ENCODE results near the gene NUP85.

NUP85 gene

DNA sequence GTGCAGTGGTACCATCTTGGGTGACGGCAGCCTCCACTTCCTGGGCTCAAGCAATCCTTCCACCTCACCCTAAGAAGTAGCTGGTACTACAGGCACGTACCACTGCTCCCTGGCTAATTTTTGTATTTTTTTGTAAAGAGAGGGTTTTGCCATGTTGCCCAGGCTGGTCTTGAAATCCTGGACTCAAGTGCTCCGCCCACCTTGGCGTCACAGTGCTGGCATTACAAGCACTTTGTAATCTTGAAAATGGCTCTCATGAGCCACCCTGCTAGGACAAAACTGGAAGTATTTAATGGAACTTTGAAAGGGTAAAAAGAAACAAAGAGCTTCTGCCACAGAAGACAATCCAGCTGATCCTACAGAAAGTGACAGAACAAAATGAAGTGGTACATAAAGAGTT is 32.0 kb upstream of the NUP85 start:
- TF ChIP-seq, protein P1, sequence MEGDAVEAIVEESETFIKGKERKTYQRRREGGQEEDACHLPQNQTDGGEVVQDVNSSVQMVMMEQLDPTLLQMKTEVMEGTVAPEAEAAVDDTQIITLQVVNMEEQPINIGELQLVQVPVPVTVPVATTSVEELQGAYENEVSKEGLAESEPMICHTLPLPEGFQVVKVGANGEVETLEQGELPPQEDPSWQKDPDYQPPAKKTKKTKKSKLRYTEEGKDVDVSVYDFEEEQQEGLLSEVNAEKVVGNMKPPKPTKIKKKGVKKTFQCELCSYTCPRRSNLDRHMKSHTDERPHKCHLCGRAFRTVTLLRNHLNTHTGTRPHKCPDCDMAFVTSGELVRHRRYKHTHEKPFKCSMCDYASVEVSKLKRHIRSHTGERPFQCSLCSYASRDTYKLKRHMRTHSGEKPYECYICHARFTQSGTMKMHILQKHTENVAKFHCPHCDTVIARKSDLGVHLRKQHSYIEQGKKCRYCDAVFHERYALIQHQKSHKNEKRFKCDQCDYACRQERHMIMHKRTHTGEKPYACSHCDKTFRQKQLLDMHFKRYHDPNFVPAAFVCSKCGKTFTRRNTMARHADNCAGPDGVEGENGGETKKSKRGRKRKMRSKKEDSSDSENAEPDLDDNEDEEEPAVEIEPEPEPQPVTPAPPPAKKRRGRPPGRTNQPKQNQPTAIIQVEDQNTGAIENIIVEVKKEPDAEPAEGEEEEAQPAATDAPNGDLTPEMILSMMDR (IDR thresholded peaks at IDR 0.05; ENCODE audit: low read depth, low read length) = no peak

DNA sequence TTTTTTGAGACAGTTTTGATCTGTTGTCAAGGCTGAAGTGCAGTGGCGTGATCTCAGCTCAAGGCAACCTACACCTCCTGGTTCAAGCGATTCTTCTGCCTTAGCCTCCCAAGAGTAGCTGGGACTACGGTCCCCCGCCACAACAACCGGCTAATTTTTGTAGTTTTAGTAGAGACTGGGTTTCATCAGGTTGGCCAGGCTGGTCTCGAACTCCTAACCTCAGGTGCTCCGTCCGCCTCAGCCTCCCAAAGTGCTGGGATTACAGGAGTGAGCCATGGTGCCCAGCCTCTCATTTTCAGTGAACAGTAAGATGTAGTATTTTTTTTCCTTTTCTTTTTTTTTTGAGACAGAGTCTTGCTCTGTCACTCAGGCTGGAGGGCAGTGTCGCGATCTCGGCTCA is 30.5 kb upstream of the NUP85 start:
- no peak for DNase-seq (ENCODE audit: extremely low read depth, low read depth)
- TF ChIP-seq, protein P1 (IDR thresholded peaks at IDR 0.05; ENCODE audit: low read depth, low read length) = no peak

More for the DNA sequence above, 32.0 kb upstream of the NUP85 start:
- DNase-seq (ENCODE audit: extremely low read depth, low read depth) = no peak

DNA sequence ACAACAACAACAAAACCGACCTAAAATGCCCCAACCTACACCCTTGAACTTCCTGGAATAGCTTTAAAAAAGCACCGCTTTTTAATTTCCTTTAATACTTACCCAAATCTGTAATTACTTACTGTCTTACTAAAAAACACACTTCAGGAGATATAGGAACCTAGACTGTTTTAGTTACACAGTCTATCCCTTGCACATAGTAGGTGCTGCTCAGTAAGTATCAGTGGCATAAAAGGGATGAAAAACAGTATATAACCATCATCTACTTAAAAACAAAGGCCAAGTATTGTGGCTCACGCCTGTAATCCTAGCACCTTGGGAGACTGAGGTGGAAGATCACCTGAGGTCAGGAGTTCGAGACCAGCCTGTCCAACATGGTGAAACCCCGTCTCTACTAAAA is 28.9 kb upstream of the NUP85 start:
- no peak for DNase-seq (ENCODE audit: extremely low read depth, low read depth)
- TF ChIP-seq, protein P1 (IDR thresholded peaks at IDR 0.05; ENCODE audit: low read depth, low read length) = no peak

DNA sequence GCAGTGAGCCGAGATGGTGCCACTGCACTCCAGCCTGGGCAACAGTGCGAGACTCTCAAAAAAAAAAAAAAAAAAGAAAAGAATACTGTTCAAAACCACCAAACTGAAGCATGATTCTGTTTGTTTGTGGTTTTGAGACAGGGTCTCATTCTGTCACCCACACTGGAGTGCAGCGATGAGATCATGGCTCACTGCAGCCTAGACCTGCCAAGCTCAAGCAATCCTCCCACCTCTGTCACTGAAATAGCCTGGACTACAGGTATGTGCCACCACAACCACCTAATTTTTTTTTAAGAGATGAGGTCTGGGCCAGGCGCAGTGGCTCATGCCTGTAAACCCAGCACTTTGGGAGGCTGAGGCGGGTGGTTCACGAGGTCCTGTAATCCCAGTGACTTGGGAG is 27.0 kb upstream of the NUP85 start:
- DNase-seq (ENCODE audit: extremely low read depth, low read depth) = no peak
- TF ChIP-seq, protein P1 (IDR thresholded peaks at IDR 0.05; ENCODE audit: low read depth, low read length) = no peak

DNA sequence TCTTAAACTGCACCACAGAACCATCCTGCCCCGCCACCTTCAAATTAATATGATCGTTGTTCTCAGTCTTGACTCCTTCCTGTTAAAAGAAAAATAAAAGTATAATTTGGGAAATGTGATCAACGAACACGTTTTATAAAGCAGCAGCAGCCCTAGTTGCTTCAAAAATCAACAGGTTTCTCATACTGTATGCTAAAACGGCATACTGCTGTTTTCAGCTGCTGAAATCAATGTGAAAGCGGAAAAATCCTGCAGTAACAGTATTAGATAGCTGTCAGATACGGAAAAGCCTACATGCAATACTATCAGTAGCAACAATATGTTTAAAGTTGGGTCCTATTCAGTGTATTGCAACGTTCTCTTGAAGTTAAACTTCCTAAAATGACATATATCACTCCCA is 24.4 kb upstream of the NUP85 start:
- TF ChIP-seq, protein P1 (IDR thresholded peaks at IDR 0.05; ENCODE audit: low read depth, low read length) = no peak
- DNase-seq (ENCODE audit: extremely low read depth, low read depth) = no peak

DNA sequence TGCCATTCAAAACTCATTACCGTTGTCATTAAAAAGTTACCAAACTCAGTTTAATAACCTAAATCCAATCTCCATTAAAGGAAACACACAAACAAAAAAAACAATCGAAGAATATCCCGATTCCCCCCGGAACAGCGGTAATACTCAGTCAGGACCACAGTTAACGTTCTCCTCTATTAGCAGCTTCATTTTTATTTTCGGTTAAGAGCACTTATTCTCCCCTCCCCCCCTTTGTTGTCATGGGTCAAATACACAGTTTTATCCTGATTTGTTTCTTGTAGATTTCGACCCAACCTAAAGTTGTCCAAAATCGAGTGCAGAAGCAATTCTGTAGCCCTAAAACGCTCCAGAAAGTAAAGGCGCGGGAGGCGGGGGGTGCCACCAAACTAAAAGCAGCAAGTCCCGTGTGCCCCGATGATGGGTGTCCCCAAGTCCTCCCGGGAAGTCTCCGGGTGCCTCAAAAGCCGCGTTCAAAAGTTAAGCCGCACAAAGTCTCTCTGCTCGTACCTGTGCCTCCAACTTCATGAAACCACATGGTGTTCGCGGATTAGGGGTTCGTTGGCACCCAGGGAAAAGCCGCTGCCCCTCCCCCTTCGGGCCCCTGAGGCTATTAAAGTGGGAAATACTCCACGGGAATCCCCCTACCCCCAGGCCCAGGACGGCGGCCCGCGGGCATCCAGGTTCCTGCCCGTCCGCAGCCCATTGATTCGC is 23.7 kb upstream of the NUP85 start:
- no peak for DNase-seq (ENCODE audit: extremely low read depth, low read depth)
- TF ChIP-seq, protein P1 (IDR thresholded peaks at IDR 0.05; ENCODE audit: low read depth, low read length) = no peak

DNA sequence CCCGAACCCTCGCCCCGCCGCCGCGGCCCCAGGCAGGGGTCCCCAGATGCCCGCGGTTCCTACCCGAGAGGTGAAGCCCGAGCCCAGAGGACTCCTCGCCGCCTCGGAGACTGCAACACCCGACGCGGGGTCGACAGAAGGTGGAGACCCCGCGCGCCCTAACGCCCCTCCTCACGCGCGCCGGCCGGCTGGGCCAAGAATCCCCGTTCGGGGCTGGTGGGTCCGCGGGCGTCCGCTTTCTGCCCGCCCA is 23.2 kb upstream of the NUP85 start:
- DNase-seq (ENCODE audit: extremely low read depth, low read depth) = no peak
- TF ChIP-seq, protein P1 (IDR thresholded peaks at IDR 0.05; ENCODE audit: low read depth, low read length) = no peak

Measured in AG09319 (cell line).